ENCODE data around the gene C6. TPM values are rescaled to one million over a fixed set of nuclear protein-coding genes. Genes with fewer than 3 reads are reported as not detected.

The C6 gene
- total RNA-seq, 2 donors from 2014 or later: 0.49 to 0.68 TPM

GRCh38 chr5:41157272-41157894 lies 55.9 kb downstream of the C6 start:
- no peak for TF ChIP-seq CTCF (IDR thresholded peaks at IDR 0.05)
- Histone ChIP-seq H3K4me1 (ENCODE audit: control insufficient read depth in 1 of 2, low read depth in 2 of 2) (peaks cover 0 to 16% of the 10 kb centered on the region in 2 donors), H3K9me3 (no peaks in the 10 kb centered on the region), H3K27me3 (replicated peaks; ENCODE audit: insufficient read depth) (no peaks in the 10 kb centered on the region), H3K27ac (no peak overlapping the region), H3K4me3 (no peak overlapping the region), H3K36me3 (no peaks in the 10 kb centered on the region)
- ATAC-seq (ENCODE audit: insufficient number of reproducible peaks, low FRiP score, low read depth) (no peak), DNase-seq (ENCODE audit: low spot score) (no peak)

- TF ChIP-seq CTCF (IDR thresholded peaks at IDR 0.05): no peak
- H3K9me3 ChIP-seq: no peaks in the 10 kb centered on the region
- H3K4me3 ChIP-seq: no peak overlapping the region
- no peak overlapping the region for H3K27ac ChIP-seq
- DNase-seq (ENCODE audit: low spot score) (no peak), ATAC-seq (ENCODE audit: insufficient number of reproducible peaks, low FRiP score, low read depth) (no peak)
- no peaks in the 10 kb centered on the region for H3K27me3 ChIP-seq (replicated peaks; ENCODE audit: insufficient read depth)
- H3K36me3 ChIP-seq: no peaks in the 10 kb centered on the region
- peaks cover 4 to 22% of the 10 kb centered on the region in 2 donors for H3K4me1 ChIP-seq (ENCODE audit: control insufficient read depth in 1 of 2, low read depth in 2 of 2)
Measured at GRCh38 chr5:41156739-41157138, 56.6 kb downstream of the C6 start.

- H3K27ac ChIP-seq: no peak overlapping the region
- no peak for ATAC-seq (ENCODE audit: insufficient number of reproducible peaks, low FRiP score, low read depth)
- TF ChIP-seq CTCF (IDR thresholded peaks at IDR 0.05): no peak
Measured at GRCh38 chr5:41154491-41154890, 58.8 kb downstream of the C6 start.

GRCh38 chr5:41151564-41151963 lies 61.8 kb downstream of the C6 start:
- Histone ChIP-seq H3K27me3 (replicated peaks; ENCODE audit: insufficient read depth) (no peaks in the 10 kb centered on the region), H3K9me3 (no peaks in the 10 kb centered on the region), H3K27ac (no peak overlapping the region), H3K36me3 (no peaks in the 10 kb centered on the region), H3K4me3 (no peak overlapping the region), H3K4me1 (ENCODE audit: control insufficient read depth in 1 of 2, low read depth in 2 of 2) (peaks cover 9 to 28% of the 10 kb centered on the region in 2 donors)
- ATAC-seq (ENCODE audit: insufficient number of reproducible peaks, low FRiP score, low read depth) (no peak), DNase-seq (ENCODE audit: low spot score) (no peak)
- TF ChIP-seq CTCF (IDR thresholded peaks at IDR 0.05): no peak

More at GRCh38 chr5:41154491-41154890, 58.8 kb downstream of the C6 start:
- DNase-seq (ENCODE audit: low spot score): no peak
- Histone ChIP-seq H3K4me3 (no peak overlapping the region), H3K27me3 (replicated peaks; ENCODE audit: insufficient read depth) (no peaks in the 10 kb centered on the region), H3K9me3 (no peaks in the 10 kb centered on the region), H3K4me1 (ENCODE audit: control insufficient read depth in 1 of 2, low read depth in 2 of 2) (peaks cover 9 to 34% of the 10 kb centered on the region in 2 donors), H3K36me3 (no peaks in the 10 kb centered on the region)

GRCh38 chr5:41148448-41148847 lies 64.9 kb downstream of the C6 start:
- H3K27ac ChIP-seq: no peak overlapping the region
- DNase-seq (ENCODE audit: low spot score): no peak

More at GRCh38 chr5:41148448-41148847, 64.9 kb downstream of the C6 start:
- ATAC-seq (ENCODE audit: insufficient number of reproducible peaks, low FRiP score, low read depth): no peak
- Histone ChIP-seq H3K4me1 (ENCODE audit: control insufficient read depth in 1 of 2, low read depth in 2 of 2) (peaks cover 9 to 23% of the 10 kb centered on the region in 2 donors), H3K27me3 (replicated peaks; ENCODE audit: insufficient read depth) (no peaks in the 10 kb centered on the region), H3K36me3 (no peaks in the 10 kb centered on the region), H3K9me3 (no peaks in the 10 kb centered on the region), H3K4me3 (no peak overlapping the region)
- TF ChIP-seq CTCF (IDR thresholded peaks at IDR 0.05): no peak
